AG08396 (cell line): ENCODE measurements around the gene CDCA7L.
"Not testable (repeated sequence)": the region's sequence is repeated elsewhere in the genome, so short reads cannot be mapped to it uniquely, and the experiment has no call there.

Experiments
- DNase-seq: peaks from one replicate; pipeline ENCODE4 v3.0.0; 2012; ENCODE audit warnings: low spot score, mixed read lengths

The CDCA7L gene

DNA sequence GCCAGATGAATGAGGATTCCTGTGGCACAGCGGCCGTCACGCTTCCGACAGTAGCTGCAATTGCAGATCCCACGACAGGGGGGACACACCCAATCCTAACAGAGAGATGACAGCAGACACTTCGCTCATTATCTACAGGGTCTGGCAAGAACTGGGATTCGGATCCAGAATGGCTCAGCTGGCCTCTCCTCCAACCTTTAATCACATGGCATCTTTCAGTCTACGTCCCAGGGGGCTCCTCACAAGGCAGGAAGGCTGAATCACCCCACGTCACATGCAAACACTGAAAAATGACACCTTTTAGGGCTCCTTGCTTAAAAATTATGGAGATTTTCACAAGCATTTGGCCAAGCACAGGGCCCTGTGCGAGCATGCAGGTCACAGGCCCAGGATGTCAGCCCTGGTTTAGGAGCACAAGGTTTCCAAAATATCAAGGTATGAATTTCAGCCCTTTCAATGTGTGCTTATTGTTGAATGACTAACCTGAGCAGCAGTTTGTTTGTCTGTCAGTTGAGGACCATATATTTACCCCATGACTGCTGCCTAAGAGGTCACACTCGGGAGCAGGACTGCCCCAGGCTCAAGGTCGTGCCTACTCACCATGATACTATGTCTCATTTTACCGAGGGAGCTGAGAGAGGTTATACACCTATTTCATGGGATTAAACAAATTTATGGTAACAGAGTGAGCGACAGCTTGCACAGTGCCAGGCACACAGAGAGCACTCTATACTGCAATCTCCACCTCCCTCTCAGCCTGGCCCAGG, 42.5 kb downstream of the CDCA7L start:
- DNase-seq = no peak

GRCh38 chr7:21902240-21902639, 43.5 kb downstream of the CDCA7L start:
- peak; percentile 20 for DNase-seq

DNA sequence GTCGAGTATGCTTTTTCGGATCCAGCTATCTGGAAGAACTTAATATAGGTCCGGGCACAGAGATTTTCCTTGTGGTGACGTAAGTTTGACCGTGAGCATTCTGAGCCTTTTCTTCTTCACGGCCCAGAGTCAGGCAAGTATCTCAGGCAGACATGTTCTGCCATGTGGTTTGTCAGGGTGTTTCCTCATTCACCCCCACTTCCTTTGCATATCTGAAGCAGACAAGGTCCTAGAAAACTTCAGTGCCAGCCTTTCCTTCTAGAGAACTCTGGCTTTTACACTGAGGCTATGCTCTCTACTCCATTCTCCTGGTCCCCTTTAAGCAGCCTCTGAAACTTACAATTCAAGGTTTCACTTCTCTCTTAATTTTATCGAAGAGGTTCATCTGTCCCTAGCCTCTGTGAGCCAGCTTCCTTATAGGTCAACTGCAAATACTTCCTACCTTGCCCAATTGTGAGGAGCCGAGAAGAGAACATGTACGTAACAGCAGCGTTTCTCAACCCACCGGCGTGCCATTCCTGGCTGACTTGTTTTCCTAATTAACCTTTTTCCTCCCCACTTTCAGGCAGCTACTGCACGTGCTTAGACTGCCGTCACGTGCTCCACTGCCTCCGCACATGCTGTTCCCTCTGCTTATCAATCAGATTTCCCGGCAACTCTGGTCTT, 47.3 kb downstream of the CDCA7L start:
- no peak for DNase-seq

GRCh38 chr7:21893401-21893800, 52.3 kb downstream of the CDCA7L start:
- DNase-seq = no peak

DNA sequence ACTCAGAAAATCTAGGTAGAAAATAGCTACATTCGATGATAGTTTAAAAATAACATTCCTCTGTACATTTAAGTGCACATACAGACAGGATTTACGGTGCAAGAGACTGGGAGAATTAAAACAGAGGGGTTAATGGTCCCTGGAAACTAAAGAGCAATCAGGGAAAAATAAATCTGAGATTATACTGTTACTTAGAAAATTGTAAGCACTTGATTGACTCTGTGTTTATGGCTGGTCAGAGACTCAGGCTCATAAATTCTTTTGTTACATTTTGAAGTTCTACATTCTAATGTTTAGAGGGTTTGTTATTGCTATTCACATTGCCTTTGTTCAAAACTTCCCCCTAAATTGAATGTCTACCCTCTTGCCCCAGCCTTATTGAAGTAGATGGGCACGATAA, 54.4 kb downstream of the CDCA7L start:
- DNase-seq = no peak

- no peak for DNase-seq
These were observed 57.9 kb downstream of the CDCA7L start for GRCh38 chr7:21887779-21888178.

GRCh38 chr7:21887353-21887752, 58.3 kb downstream of the CDCA7L start:
- DNase-seq = no peak

DNA sequence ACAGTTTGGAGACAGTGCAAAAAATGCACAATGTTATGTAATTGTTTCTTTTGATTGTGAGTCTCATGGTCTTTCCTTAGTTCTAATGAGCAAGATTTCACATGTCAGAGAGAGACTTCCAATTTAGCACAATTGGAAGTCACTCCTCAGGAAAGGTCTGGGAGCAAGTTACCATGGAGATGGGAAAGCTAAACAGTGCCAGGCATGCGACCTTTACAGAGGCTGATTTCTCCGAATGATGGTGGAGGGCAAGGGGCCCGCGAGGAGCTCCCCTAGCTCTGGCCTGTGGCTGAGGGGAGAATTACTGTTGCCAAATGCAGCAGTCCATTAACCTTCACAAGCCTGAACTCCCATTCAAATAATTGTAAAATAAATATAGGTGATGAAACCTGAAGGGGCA, 59.3 kb downstream of the CDCA7L start:
- DNase-seq = no peak

DNA sequence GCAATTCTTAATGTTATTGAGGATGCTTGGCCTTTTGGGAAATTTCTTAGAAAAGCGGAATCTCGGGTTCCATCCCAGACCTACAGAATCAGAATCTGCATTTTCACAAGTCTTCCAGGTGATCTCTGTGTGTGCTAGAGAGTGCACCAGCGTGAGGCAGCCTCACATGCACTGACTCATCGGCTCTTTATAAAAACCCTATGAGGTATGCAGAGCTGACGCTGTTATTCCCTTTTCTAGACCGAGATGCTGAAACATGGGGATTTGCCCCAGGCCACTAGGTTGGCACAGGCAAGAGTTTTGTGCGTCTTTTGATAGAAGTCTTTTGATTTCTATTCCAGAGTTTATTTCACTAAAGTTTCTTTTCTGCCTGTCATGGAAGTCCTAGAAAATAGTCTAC, 61.2 kb downstream of the CDCA7L start:
- no peak for DNase-seq

DNA sequence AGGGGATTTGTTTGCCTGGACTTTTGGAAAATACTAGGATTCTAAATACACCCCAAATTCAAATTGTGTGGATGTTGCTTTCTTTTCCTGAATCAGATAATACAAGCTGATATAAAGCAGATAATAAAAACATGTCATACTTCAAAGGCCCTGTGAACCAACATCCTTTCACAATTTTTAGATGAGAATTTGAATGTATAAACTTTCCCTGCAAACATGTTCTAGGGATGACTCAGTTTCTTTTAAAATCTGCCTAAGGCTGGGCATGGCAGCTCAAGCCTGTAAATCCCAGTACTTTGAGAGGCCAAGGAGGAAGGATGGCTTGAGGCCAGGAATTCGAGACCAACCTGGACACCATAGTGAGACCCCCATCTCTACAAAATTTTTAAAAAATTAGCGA, 62.2 kb downstream of the CDCA7L start:
- DNase-seq = not testable (repeated sequence)

DNA sequence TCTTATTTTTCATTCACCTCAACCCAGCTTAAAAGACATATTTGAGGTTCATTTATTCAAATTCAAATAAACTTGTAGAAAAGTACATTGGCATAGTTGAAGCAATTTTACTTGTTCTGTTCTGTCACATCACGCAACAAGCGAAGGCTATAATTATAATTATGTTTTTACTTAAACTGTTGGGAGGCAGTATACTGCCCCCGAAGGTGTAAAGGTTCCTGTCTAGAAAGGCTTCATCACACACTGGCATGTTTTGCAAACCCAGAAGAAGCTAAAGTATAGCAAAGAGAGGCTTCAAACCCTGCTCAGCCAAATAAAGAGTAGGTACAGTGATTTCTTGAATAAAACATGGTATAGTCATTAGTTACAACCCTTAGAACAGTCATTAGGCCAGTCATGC, 62.6 kb downstream of the CDCA7L start:
- DNase-seq = no peak

- no peak for DNase-seq
These were observed 75.8 kb downstream of the CDCA7L start for GRCh38 chr7:21869785-21870402.

- no peak for DNase-seq
These were observed 77.2 kb downstream of the CDCA7L start for GRCh38 chr7:21868576-21868850.

- DNase-seq = no peak
These were observed 77.7 kb downstream of the CDCA7L start for GRCh38 chr7:21867816-21868575.

GRCh38 chr7:21867226-21867625, 78.5 kb downstream of the CDCA7L start:
- no peak for DNase-seq

- no peak for DNase-seq
These were observed 79.0 kb downstream of the CDCA7L start for GRCh38 chr7:21866731-21867130.

DNA sequence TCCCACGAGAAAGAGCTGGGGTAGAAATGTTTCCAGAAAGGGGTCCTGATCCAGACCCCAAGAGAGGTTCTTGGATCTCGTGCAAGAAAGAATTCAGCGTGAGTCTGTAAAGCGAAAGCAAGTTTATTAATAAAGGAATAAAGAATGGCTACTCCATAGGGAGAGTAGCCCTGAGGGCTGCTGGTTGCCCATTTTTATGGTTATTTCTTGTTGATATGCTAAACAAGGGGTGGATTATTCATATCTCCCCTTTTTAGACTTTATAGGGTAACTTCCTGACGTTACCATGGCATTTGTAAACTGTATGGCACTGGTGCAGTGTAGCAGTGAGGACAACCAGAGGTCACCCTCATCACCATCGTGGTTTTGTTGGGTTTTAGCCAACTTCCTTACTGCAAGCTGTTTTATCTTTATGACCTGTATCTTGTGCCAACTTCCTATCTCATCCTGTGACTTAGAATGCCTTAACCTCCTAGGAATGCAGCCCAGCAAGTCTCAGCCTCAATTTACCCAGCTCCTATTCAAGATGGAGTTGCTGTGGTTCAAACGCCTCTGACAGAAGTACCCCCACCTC, 80.0 kb downstream of the CDCA7L start:
- DNase-seq = not testable (repeated sequence)

DNA sequence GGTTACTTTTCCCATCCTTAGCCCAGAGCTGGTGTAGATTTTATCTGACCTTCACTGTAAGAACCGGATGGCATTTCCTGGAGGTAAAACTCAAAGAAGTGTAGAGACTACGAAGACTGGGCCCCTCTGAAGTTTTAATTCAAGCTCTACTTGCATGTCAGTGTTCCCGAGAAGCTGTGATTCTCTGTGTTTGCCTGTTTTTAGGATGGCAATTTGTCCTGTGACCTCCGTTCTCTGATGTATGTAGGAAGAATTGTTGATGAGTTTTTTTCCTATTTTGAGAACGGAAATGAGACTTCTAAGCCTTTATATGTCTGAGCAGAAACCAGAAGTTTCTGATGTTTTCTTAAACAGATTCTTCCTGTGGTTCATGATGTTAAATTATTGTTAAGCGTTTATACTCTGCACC, 94.1 kb downstream of the CDCA7L start:
- DNase-seq = no peak
